ENCODE measurements around the gene GABPB1. TPM values are rescaled to one million over a fixed set of nuclear protein-coding genes. Genes with fewer than 3 reads are reported as not detected.
"Not testable (repeated sequence)": the region's sequence is repeated elsewhere in the genome, so short reads cannot be mapped to it uniquely, and the experiment has no call there.

The GABPB1 gene
- total RNA-seq, result 13.3 TPM

DNA sequence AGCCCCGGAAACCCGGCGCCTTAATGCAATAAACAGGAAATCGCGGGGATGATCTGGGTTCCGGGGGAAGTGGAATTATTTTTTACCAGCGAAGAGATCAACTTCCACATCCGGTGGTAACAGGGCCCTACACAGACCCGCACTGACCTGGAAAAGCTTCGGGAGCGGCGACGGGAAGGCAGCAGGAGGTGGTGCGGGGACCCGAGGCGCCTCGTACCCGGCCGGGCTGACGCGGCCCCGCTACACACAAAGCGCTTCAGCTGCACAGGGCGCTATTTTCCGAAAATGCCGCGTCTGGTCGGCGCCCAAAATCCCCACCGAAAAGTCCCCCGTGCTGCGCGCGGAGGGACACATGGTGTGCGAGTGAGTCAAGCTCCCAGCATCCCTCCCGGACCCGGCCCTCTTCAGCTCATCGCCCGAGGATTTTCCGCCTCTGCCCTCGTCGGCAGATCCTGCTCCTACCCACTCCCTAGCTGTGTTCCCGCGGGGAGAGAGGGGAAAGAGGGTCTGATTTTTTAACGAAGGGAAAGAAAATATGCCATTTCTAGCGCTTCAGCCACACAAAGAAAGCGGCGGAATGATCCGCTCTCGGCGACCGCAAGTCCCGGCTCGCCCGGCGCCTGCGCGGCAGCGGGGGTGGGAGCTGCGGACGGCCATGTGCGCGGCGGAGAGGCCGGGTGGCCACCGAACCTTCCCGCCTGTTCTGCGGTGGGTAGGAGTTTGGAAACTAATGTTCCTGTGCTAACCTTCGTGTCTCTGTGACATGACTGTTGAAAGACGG is at the start of gene GABPB1:
Gene GABPB1 (minus strand): TSS at position 361 of the 781 bp plus-strand sequence. CDS start 45,400 bp downstream, outside the sequence.
- intact Hi-C loops (cut with DNase I), result loop anchor here (10.0 kb wide), 1 partner anchor 70 kb away; the partner anchor contains the start of gene USP8
- Histone ChIP-seq H3K27me3 (no peaks in the 10 kb centered on the region), H3K36me3 (no peaks in the 10 kb centered on the region), H3K4me1 (peaks cover 54% of the 10 kb centered on the region), H3K27ac (peak within 1 kb of the TSS; percentile 97), H3K4me3 (peak within 1 kb of the TSS; percentile 84 to 99), H3K9me3 (no peaks in the 10 kb centered on the region)
- DNase-seq (ENCODE audit: extremely low spot score in 2 of 2), result peak; percentile 93 to 96
- peak in 1 of 2 donors; percentile 64 for TF ChIP-seq POLR2A (IDR thresholded peaks at IDR 0.05)
- TF ChIP-seq POLR2AphosphoS5 (IDR thresholded peaks at IDR 0.05; ENCODE audit: insufficient read depth in 1 of 2, low read depth in 1 of 2), result peak; percentile 76 to 97
- TF ChIP-seq, protein P1, sequence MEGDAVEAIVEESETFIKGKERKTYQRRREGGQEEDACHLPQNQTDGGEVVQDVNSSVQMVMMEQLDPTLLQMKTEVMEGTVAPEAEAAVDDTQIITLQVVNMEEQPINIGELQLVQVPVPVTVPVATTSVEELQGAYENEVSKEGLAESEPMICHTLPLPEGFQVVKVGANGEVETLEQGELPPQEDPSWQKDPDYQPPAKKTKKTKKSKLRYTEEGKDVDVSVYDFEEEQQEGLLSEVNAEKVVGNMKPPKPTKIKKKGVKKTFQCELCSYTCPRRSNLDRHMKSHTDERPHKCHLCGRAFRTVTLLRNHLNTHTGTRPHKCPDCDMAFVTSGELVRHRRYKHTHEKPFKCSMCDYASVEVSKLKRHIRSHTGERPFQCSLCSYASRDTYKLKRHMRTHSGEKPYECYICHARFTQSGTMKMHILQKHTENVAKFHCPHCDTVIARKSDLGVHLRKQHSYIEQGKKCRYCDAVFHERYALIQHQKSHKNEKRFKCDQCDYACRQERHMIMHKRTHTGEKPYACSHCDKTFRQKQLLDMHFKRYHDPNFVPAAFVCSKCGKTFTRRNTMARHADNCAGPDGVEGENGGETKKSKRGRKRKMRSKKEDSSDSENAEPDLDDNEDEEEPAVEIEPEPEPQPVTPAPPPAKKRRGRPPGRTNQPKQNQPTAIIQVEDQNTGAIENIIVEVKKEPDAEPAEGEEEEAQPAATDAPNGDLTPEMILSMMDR (IDR thresholded peaks at IDR 0.05), result peak in 1 of 3 experiments; percentile 10

DNA sequence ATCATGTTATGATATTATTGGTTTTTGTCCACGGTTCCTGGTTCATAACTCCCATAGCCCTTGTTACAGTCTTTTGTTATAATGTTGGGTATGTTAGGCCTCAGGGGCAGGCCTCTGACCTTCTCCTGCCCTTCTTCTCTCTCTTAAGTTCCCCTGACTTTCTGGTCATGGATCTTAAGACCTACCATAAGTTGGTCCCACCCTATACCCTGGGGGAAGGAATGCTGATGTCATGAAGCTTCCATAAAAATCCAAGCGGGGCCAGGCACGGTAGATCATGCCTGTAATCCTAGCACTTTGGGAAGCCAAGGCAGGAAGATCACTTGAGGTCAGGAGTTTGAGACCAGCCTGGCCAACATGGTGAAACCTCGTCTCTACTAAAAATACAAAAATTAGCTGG is 36.6 kb upstream of the GABPB1 start:
- Histone ChIP-seq H3K27ac (peak overlapping the region; percentile 56), H3K4me1 (peaks cover 10% of the 10 kb centered on the region)
- DNase-seq (ENCODE audit: extremely low spot score in 2 of 2); H3K9me3 ChIP-seq; H3K27me3 ChIP-seq; intact Hi-C loops (cut with DNase I); H3K4me3 ChIP-seq; H3K36me3 ChIP-seq: not testable (repeated sequence)

DNA sequence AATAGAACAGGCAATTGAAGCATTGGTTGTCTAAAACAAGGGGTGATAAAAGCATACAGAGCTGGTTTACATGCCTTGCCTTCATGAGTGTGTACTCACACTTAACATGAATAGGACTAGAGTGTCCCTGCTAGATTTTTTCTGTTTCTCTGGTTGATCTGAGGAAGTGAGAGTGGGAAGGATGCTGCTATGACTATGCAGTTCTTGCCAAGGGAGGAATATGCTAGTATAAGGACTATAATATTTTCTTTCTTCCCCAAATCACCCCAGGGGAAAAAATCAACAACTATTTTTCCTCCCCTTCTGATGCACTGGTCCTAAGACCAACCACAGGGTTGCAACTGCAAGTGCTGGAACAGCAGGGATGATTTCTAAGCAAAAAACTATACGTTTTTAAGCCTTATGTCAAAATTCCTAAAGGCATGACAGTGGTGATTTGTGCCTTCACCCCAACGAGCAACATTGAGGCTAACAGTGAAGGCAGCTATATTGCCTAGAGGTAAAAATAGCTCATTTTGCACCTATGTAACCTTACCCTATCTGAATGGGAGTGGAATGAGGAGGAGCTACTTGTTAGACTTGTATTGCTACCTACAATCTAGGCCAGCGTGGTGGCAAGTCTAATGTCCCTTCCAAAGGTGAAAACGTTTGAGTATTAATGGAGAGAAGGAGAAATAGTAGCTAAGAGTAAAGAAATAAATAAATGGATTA is 35.7 kb upstream of the GABPB1 start:
- DNase-seq (ENCODE audit: extremely low spot score in 2 of 2), result no peak
- H3K4me1 ChIP-seq, result peaks cover 10% of the 10 kb centered on the region
- no peak for TF ChIP-seq POLR2AphosphoS5 (IDR thresholded peaks at IDR 0.05; ENCODE audit: insufficient read depth in 1 of 2, low read depth in 1 of 2)
- no peak for TF ChIP-seq POLR2A (IDR thresholded peaks at IDR 0.05)
- TF ChIP-seq, protein P1 (IDR thresholded peaks at IDR 0.05), result no peak
- H3K36me3 ChIP-seq, result no peaks in the 10 kb centered on the region
- intact Hi-C loops (cut with DNase I), result no loop called here
- peak overlapping the region; percentile 56 for H3K27ac ChIP-seq
- no peak overlapping the region for H3K4me3 ChIP-seq
- H3K27me3 ChIP-seq, result no peaks in the 10 kb centered on the region
- no peaks in the 10 kb centered on the region for H3K9me3 ChIP-seq

DNA sequence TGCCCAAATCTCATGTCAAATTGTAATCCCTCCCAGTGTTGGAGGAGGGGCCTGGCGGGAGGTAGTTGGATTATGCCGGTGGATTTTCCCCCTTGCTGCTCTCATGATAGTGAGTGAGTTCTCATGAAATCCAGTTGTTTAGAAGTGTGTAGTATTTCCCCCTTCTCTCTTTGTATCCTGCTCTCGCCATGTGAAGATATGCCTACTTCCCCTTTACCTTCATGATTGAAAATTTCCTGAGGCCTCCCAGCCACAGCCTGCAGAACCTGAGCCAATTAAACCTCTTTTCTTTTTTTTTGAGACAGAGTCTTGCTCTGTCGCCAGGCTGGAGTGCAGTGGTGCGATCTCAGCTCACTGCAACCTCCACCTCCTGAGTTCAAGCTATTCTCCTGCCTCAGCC is 27.4 kb upstream of the GABPB1 start:
- H3K9me3 ChIP-seq; H3K4me3 ChIP-seq; DNase-seq (ENCODE audit: extremely low spot score in 2 of 2); H3K27me3 ChIP-seq; intact Hi-C loops (cut with DNase I); H3K27ac ChIP-seq; H3K4me1 ChIP-seq; H3K36me3 ChIP-seq: not testable (repeated sequence)

DNA sequence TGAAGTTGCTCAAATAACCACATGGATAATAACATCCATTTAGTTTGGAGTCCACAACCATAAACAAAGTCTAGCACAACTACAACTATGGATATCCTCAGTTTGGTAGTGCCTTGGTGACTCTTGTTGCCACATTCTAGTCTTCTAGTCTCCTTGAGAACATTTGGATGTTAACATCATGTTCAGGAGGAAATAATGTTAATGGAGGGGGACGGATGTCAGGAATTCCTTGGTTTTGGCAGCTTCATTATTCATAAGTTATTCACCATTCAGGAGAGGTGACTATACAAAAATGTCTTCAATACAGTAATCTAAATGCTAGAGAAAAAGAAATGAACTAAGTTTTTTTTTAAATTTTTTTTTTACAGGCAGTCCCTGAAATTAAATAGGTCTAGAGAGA is 26.4 kb upstream of the GABPB1 start:
- TF ChIP-seq POLR2A (IDR thresholded peaks at IDR 0.05), result no peak
- no peak for TF ChIP-seq POLR2AphosphoS5 (IDR thresholded peaks at IDR 0.05; ENCODE audit: insufficient read depth in 1 of 2, low read depth in 1 of 2)
- TF ChIP-seq, protein P1 (IDR thresholded peaks at IDR 0.05), result no peak
- no peaks in the 10 kb centered on the region for H3K27me3 ChIP-seq
- no peak overlapping the region for H3K4me3 ChIP-seq
- no peak overlapping the region for H3K27ac ChIP-seq
- no peaks in the 10 kb centered on the region for H3K4me1 ChIP-seq
- intact Hi-C loops (cut with DNase I), result no loop called here
- no peak for DNase-seq (ENCODE audit: extremely low spot score in 2 of 2)
- H3K9me3 ChIP-seq, result no peaks in the 10 kb centered on the region
- no peaks in the 10 kb centered on the region for H3K36me3 ChIP-seq

DNA sequence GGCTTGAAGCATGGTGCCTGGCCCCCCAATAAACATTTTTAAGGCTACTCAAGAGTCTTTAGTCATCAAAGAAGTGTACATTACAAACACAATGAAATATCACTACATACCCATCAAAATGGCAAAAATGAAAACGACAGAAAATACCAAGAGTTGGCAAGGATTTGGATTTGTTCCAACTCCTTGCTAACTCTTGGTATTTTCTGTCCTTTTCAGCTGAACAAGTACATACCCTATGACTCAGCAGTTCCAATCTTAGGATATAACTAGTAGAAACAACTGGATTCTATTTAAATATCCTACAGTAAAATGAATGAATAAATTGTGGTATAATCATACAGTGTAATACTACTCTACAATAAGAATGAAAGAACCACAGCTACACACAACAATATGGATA is 25.1 kb upstream of the GABPB1 start:
- Histone ChIP-seq H3K36me3 (no peaks in the 10 kb centered on the region), H3K27me3 (no peaks in the 10 kb centered on the region), H3K4me1 (no peaks in the 10 kb centered on the region), H3K4me3 (no peak overlapping the region), H3K9me3 (no peaks in the 10 kb centered on the region), H3K27ac (no peak overlapping the region)
- no peak for TF ChIP-seq POLR2A (IDR thresholded peaks at IDR 0.05)
- TF ChIP-seq POLR2AphosphoS5 (IDR thresholded peaks at IDR 0.05; ENCODE audit: insufficient read depth in 1 of 2, low read depth in 1 of 2), result no peak
- TF ChIP-seq, protein P1 (IDR thresholded peaks at IDR 0.05), result no peak
- intact Hi-C loops (cut with DNase I), result no loop called here
- DNase-seq (ENCODE audit: extremely low spot score in 2 of 2), result no peak

DNA sequence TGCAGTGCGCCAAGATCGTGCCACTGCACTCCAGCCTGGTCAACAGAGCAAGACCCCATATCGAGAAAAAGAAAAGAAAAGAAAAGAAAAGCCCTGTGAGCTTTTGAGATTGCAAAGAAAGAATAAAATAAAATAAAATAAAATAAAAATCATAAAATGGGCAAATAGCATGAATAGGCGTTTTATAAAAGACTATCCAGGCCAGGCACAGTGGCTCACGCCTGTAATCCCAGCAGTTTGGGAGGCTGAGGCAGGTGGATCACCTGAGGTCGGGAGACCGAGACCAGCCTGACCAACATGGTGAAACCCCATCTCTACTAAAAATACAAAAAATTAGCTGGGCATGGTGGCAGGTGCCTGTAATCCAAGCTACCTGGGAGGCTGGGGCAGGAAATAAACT is 24.4 kb upstream of the GABPB1 start:
- H3K4me3 ChIP-seq; H3K27ac ChIP-seq; H3K4me1 ChIP-seq; intact Hi-C loops (cut with DNase I); DNase-seq (ENCODE audit: extremely low spot score in 2 of 2); H3K36me3 ChIP-seq; H3K27me3 ChIP-seq; H3K9me3 ChIP-seq: not testable (repeated sequence)
